SK-N-MC (cell line): ENCODE data around the gene EAPP.
A peak's percentile ranks its signal among the peaks of the same experiment; 100 is the strongest.

Experiments
- DNase-seq: peaks from one replicate; pipeline ENCODE4 v3.0.0-alpha.2; 2011; ENCODE audit warnings: low read depth, low spot score
- H3K27ac ChIP-seq: fragments of 200-600 bp; sonication (generic); 2 replicates; pipeline ENCODE4 v1.5.1; 2016; ENCODE audit warnings: mixed run types
- H3K36me3 ChIP-seq: fragments of 200-600 bp; sonication (generic); 2 replicates; pipeline ENCODE4 v1.6.1; 2017; ENCODE audit warnings: antibody characterized with exemption, low read length, mixed read lengths; ENCODE audit not compliant: insufficient read depth
- H3K4me3 ChIP-seq: fragments of 200-600 bp; sonication (generic); 2 replicates; pipeline ENCODE4 v1.5.1; 2016
- H3K9ac ChIP-seq: fragments of 200-600 bp; sonication (generic); 2 replicates; pipeline ENCODE4 v1.8.0; 2017; ENCODE audit warnings: mixed run types, mixed read lengths; ENCODE audit not compliant: insufficient read length
- H3K9me3 ChIP-seq: fragments of 200-600 bp; sonication (generic); 2 replicates; pipeline ENCODE4 v1.6.1; 2017; ENCODE audit warnings: low read depth, mild to moderate bottlenecking, antibody characterized with exemption, low read length, moderate library complexity, mixed read lengths
- EZH2 ChIP-seq: fragments of 200-600 bp; sonication (generic); IDR thresholded peaks from one replicate; pipeline ENCODE4 v1.6.1; 2017; ENCODE audit warnings: antibody characterized with exemption
- FOXP2 ChIP-seq: optimal IDR thresholded peaks from 2 replicates; pipeline ENCODE3; 2011; ENCODE audit warnings: mild to moderate bottlenecking, moderate library complexity; ENCODE audit not compliant: insufficient read depth; ENCODE audit errors: extremely low read length, control extremely low read depth
- POLR2AphosphoS5 ChIP-seq: IDR thresholded peaks from 2 replicates; pipeline ENCODE4 v1.6.1; 2012; ENCODE audit warnings: mild to moderate bottlenecking, low read depth, low read length, borderline replicate concordance

The EAPP gene

GRCh38 chr14:34472706-34473279 is 66.7 kb downstream of the EAPP start:
- no peak for DNase-seq
- Histone ChIP-seq H3K4me3 (no peak overlapping the region), H3K9ac (no peak overlapping the region), H3K36me3 (no peaks in the 10 kb centered on the region), H3K27ac (no peak overlapping the region), H3K9me3 (no peaks in the 10 kb centered on the region)
- TF ChIP-seq FOXP2, result no peak
- TF ChIP-seq EZH2, result no peak
- no peak for TF ChIP-seq POLR2AphosphoS5

- H3K9ac ChIP-seq, result peak overlapping the region; percentile 47
- no peak overlapping the region for H3K27ac ChIP-seq
- no peaks in the 10 kb centered on the region for H3K36me3 ChIP-seq
- H3K4me3 ChIP-seq, result no peak overlapping the region
- no peak for DNase-seq
- no peak for TF ChIP-seq EZH2
- no peak for TF ChIP-seq FOXP2
- no peak for TF ChIP-seq POLR2AphosphoS5
- H3K9me3 ChIP-seq, result no peaks in the 10 kb centered on the region
Measured at GRCh38 chr14:34470319-34470718, 69.2 kb downstream of the EAPP start.

GRCh38 chr14:34466691-34467090 is 72.8 kb downstream of the EAPP start:
- TF ChIP-seq POLR2AphosphoS5, result no peak
- TF ChIP-seq EZH2, result no peak
- no peak for TF ChIP-seq FOXP2
- Histone ChIP-seq H3K4me3 (no peak overlapping the region), H3K36me3 (no peaks in the 10 kb centered on the region), H3K9ac (no peak overlapping the region), H3K27ac (no peak overlapping the region), H3K9me3 (no peaks in the 10 kb centered on the region)
- no peak for DNase-seq
